ENCODE data around the gene SYNPO2.
"Not testable (repeated sequence)": the region's sequence is repeated elsewhere in the genome, so short reads cannot be mapped to it uniquely, and the experiment has no call there.

Gene SYNPO2

GRCh38 chr4:118975449-118976192, 87.0 kb downstream of the SYNPO2 start:
- DNase-seq: no peak

DNA sequence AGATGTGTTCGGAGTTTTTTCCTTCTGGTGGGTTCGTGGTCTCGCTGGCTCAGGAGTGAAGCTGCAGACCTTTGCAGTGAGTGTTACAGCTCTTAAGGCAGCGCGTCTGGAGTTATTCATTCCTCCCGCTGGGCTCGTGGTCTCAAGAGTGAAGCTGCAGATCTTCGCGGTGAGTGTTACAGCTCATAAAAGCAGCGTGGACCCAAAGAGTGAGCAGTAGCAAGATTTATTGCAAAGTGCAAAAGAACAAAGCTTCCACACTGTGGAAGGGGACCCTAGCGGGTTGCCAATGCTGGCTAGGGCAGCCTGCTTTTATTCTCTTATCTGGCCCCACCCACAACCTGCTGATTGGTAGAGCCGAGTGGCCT, 87.5 kb downstream of the SYNPO2 start:
- not testable (repeated sequence) for DNase-seq

DNA sequence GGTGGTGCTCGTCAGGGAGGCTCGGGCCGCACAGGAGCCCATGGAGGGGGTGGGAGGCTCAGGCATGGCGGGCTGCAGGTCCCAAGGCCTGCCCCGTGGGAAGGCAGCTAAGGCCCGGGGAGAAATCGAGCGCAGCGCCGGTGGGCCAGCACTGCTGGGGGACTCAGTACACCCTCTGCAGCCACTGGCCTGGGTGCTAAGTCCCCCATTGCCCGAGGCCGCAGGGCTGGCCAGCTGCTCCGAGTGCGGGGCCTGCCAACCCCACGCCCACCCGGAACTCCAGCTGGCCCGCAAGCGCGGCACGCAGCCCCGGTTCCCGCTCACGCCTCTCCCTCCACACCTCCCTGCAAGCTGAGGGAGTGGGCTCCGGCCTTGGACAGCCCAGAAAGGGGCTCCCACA, 88.4 kb downstream of the SYNPO2 start:
- DNase-seq: not testable (repeated sequence)

GRCh38 chr4:118979712-118980111, 91.1 kb downstream of the SYNPO2 start:
- DNase-seq: no peak

- no peak for DNase-seq
Measured at GRCh38 chr4:118981171-118981838, 92.7 kb downstream of the SYNPO2 start.

DNA sequence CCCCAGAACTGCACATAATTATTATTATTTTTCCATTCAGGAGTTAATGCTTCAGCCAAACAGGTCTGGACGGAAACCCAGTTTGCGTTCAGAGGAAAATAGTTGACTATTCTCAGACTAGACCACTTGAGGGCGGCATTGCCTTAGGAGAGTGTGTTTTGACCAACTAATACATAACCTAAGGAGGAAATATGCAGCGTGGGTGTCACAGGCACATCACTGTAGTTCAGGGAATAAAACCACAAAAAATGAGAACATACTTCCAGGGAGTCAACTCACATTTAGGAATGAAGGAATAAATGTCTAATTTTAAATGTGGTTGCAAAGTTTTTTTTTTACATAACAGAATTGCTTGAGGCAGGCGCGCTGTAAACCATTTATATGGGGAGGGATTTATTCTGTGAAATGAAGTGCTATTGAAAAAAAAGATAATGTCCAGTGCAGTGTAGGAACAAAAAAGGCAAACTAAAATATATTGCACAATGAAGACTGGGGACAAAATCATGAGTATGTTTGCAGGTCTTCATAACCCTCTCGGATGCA, 93.3 kb downstream of the SYNPO2 start:
- DNase-seq: peak; percentile 4

- no peak for DNase-seq
Measured at GRCh38 chr4:118983293-118983692, 94.6 kb downstream of the SYNPO2 start.

DNA sequence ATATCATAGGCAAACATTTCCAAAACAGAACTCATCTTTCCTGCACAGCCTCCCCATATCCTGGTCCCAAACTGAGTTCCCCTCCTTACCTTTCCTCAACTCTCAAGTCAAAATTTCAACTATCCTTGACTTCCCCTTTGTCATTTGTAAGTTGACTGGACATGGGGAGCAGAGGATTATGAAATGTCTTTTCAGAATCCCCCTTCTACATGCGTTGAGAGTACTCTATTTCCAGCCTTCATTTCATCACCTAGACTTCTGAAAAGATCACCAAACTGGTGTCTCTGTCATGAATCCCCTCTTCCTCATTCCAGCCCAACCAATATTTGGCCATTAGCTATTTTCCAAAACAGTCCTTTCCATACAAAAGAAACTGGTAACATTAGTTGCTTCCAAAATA, 95.2 kb downstream of the SYNPO2 start:
- no peak for DNase-seq

DNA sequence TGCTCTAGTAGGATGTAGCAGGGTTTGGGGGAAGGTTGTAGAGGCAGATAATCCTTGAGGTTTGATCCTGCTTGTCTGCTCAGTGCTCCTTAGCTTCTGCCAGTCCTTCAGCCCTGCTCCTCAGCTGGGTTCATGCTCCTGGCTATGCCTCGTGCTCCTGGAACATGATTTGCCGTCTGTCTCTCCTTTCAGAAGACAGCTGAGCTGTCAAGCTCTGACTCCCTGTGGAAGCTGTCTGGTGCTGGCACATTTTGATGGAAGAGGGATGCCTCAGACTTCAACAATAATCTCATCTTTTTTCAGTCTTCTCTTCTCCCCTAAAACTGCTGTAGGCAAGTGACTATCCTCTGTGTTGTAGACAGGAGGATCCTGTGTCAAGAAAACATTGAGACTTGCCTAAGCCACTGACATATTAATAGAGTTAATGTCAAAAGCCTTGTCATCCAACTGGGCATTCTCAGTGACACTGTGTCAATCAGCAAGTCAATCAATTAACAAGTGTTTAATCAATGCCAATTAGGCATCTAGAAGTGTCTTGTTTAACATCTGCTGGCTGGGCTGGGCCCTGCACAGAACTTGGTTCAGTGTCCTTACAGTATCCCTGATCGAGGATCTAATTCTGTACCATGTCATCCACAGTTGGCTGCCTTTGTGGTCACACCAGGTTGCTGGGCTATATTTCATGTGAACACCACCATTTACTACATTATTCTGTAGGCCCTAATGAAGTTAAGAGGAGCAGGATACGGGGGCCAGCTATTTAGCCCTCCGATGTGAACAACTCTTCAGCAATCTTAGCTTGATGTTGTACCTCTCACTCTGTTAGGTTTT, 96.7 kb downstream of the SYNPO2 start:
- DNase-seq: no peak

DNA sequence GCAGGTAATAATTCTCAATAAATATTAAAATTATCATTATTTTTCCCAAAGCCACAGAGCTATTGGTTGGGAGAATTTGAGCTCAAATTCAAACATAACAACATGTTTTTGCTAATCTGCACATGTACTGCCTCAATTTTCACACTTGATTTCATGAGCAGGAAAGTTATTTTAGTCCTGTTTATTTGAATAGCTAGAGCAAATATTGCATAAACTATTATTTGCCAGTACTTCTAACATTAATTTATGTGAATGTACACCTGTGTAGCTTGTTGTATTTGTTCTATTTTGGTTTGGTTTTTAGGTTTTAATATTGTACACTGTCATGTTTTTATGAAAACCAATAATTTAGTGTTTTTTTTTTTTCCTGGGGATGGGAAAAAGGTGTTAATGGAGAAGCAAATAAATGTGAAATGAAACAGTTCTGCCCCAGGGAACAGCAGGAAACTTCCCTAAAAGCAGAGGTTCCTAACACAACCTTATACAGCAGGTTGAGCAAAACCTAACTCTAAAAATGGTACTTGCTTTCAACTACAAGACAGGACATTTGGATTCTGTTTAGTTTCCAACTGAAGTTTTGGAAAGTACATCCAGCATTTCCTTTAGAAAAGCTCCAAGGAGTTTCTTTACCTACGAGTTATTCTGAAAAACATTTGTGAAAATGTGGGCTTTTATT, 99.4 kb downstream of the SYNPO2 start:
- no peak for DNase-seq

DNA sequence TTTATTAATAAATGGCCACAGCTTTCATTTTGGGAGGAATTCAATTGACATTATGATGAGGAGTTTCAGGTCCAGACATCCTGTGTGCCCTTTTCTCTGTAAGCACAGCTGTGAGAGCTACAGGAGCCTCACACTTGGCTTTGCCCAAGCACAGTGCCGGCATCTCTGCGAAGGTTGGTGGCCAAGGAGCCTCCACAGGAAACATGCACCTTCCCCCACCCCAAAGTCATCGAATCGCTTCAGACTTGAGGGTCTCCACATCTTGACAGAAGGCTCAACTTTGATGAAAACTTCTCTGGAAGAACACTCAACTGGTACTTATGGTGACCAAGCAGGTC, 100.0 kb downstream of the SYNPO2 start:
- DNase-seq: no peak

- no peak for DNase-seq
Measured at GRCh38 chr4:118989098-118990080, 100.7 kb downstream of the SYNPO2 start.

GRCh38 chr4:118991686-118992085, 103.0 kb downstream of the SYNPO2 start:
- DNase-seq: no peak

DNA sequence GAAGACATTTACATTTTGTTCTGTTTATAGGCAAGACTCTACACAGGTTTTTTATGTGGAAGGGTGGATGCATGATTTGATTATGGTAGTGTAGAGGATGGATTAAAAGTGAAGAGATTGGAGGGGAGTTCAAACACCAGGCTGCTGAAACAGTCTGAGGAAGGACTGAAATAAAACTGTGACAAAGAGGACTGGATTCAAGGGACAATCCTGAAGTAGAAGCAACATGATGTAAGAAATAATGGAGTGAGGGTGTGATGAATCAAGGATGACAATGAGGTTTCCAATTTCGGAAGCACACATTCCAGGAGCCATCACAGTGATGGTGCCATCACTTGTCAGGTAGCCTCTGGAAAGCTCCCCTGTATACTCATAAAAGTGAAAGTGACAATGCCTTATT, 103.5 kb downstream of the SYNPO2 start:
- DNase-seq: no peak

DNA sequence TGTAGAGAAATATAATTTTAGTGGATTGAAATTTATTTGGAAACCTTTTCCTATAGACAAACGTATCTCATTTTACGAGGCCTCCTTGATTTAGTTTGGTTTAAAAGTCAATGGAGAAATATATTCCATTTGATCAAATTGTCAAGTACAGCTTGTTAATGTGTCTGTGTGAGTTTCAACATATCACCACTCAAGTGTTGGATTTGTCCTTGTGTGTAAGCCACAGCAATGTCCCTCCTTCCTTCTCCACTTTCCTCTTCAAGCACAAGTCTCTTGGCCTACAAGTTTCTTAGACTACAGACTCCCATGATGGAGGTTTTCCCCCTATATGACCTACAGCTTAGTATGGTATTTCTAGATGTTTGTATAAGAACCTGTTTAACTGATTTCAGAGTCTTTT, 104.7 kb downstream of the SYNPO2 start:
- no peak for DNase-seq

- no peak for DNase-seq
Measured at GRCh38 chr4:118994030-118994429, 105.4 kb downstream of the SYNPO2 start.

DNA sequence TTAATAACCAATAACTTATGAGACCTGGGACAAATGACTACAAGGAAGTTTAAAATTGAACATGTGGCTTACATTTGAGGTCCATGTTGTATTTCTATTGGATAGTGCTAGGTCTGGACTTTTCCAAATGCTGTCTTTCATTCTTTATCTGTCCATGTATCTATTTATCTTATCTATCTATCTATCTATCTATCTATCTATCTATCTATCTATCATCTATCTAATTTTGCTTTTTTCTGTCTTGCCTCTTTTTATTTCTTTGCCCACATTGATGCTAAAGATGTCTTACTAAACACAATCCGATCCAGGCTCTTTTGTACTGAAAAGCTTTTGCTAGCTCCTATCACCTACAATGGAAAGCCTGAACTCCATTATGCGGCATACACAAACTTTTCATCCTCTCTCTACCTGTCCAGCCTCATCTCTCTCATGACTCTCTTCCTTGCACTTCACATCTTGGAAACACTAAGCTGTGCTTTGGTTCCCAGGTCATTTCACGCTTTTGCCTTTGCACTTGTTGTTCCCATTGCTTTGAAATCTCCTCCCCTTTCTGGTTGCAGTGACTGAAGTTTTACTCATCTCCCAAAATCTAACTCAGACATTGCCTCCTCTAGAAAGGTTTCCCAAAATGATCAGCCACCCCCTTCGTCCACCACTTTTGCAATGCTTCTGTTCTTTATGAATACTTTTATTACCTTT, 107.2 kb downstream of the SYNPO2 start:
- DNase-seq: no peak

- DNase-seq: no peak
Measured at GRCh38 chr4:118997601-118998000, 108.9 kb downstream of the SYNPO2 start.

- DNase-seq: no peak
Measured at GRCh38 chr4:118999919-119000318, 111.3 kb downstream of the SYNPO2 start.

GRCh38 chr4:119000400-119000799, 111.7 kb downstream of the SYNPO2 start:
- DNase-seq: no peak

DNA sequence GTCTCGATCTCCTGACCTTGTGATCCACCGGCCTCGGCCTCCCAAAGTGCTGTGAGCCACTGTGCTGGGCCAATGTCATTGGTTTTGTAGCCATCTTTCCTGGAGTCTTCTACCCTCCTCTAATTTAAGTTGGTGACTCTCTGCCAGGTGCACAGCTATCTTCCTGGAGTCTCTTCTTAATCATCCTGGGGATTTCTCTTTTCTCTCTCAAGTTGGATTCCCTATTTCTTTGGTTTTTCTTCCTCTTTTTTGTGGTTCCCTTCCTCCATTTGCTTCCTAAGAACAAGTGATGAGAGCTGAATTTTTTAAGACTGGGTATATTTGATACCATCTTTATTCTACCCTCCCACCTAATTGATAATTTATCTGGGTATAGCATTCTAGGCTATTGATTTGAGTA, 113.8 kb downstream of the SYNPO2 start:
- DNase-seq: no peak
